Lung (tissue), 12 donors: ENCODE results near the gene SLC45A3. TPM values are rescaled to one million over a fixed set of nuclear protein-coding genes. Genes with fewer than 3 reads are reported as not detected.

Experiments used
- ATAC-seq: fragments of 200-7000 bp; cut with Tn5 transposase; one replicate; pipeline ENCODE4 v1.9.1; 2020; ENCODE audit warnings: moderate number of reproducible peaks; ENCODE audit not compliant: insufficient read depth, low FRiP score
- DNase-seq, 3 donors: peaks; one replicate each; pipeline ENCODE4 v3.0.0-alpha.2; 2013 to 2017
- H3K27ac ChIP-seq, 2 donors: one replicate each; pipeline ENCODE4 v1.5.1; 2013; ENCODE audit warnings: mild to moderate bottlenecking in 2 of 2, moderate library complexity in 2 of 2, control low read depth in 1 of 2, inconsistent platforms in 1 of 2, low read depth in 1 of 2, low read length in 1 of 2
- H3K27me3 ChIP-seq, 3 donors: one replicate each; pipeline ENCODE4 v1.5.1; 2013; ENCODE audit warnings: low read length in 2 of 3; ENCODE audit not compliant: control insufficient read depth in 3 of 3, insufficient read depth in 3 of 3
- H3K36me3 ChIP-seq, 4 donors: one replicate each; pipeline ENCODE4 v1.5.1; 2013; ENCODE audit warnings: low read length in 4 of 4, mild to moderate bottlenecking in 1 of 4, moderate library complexity in 1 of 4; ENCODE audit not compliant: control insufficient read depth in 4 of 4, insufficient read depth in 4 of 4
- H3K4me1 ChIP-seq, 5 donors: one replicate each; pipeline ENCODE4 v1.5.1; 2013; ENCODE audit warnings: low read length in 5 of 5, mild to moderate bottlenecking in 2 of 5, moderate library complexity in 1 of 5; ENCODE audit not compliant: control insufficient read depth in 5 of 5, insufficient read depth in 5 of 5
- H3K4me3 ChIP-seq: one replicate; pipeline ENCODE4 v1.5.1; 2013; ENCODE audit warnings: mild to moderate bottlenecking, control low read depth, moderate library complexity
- H3K9ac ChIP-seq, 2 donors: one replicate each; pipeline ENCODE4 v1.5.1; 2013; ENCODE audit warnings: low read length in 2 of 2, control low read depth in 1 of 2; ENCODE audit not compliant: insufficient read depth in 1 of 2
- H3K9me3 ChIP-seq, 4 donors: one replicate each; pipeline ENCODE4 v1.5.1; 2013; ENCODE audit warnings: low read length in 3 of 4, mild to moderate bottlenecking in 1 of 4, moderate library complexity in 1 of 4; ENCODE audit not compliant: control insufficient read depth in 4 of 4, insufficient read depth in 3 of 4
- WGBS, 2 donors: extraction: QIAGEN DNeasy Blood & Tissue Kit; methylation state at CpG; one replicate each; pipeline ENCODE4 v1.1.7; 2013; 5-methylcytosine and 5-hydroxymethylcytosine counted together
- polyA plus RNA-seq, 2 donors: library from polyadenylated mRNA; stranded (reverse); fragments of 200-250 nt; gene quantifications; one replicate each; pipeline ENCODE4 v1.2.1, GENCODE V29; 2013
- total RNA-seq, 2 donors: library from RNA; depleted of rRNA in 1 of 2; stranded (reverse); fragments of >200 nt in 1 of 2; gene quantifications; one replicate each; pipeline ENCODE4 v1.2.1, GENCODE V29; 2014 to 2021
- TF ChIP-seq, protein P1 (sequence below): IDR thresholded peaks from 2 replicates; pipeline ENCODE4 v1.5.1; 2012; ENCODE audit warnings: mild to moderate bottlenecking; ENCODE audit errors: control extremely low read depth, extremely low read depth
- donor health status: control.
- donor health status: control.
- donor health status: Bipolar disorder and iron deficiency.
- donor health status: healthy.
- donor health status: DM: yes; HTN: yes; CAD: no.

The SLC45A3 gene
- total and polyA plus RNA-seq, 4 donors: 2.1 to 8.6 (median 3.9) TPM

DNA sequence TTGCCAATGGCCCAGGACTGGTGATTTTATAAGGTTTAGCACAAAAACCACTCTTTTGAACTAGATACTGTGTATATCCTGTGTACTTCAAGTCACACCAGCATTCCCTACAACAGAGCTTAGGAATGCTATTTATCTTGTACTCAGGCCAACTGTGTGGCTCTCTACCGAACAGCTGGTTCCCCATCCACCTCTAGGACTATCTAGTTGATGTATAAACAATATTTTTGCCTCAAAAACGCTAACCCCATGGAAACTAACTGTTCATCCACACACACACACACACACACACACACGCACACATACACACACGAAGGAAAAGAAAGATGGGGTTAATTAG is 28.7 kb upstream of the SLC45A3 start:
- H3K4me1 ChIP-seq: peaks cover 0 to 18% (median 13%) of the 10 kb centered on the region in 5 donors
- no peak for DNase-seq
- no peak overlapping the region for H3K27ac ChIP-seq
- WGBS, 2 donors: 54 to 57% methylated on average over 4 of the region's 4 CpGs
- ATAC-seq: no peak
- H3K36me3 ChIP-seq: peaks cover 0 to 4% (median 2%) of the 10 kb centered on the region in 4 donors
- H3K9me3 ChIP-seq: no peaks in the 10 kb centered on the region
- H3K4me3 ChIP-seq: no peak overlapping the region
- H3K27me3 ChIP-seq: no peaks in the 10 kb centered on the region
- TF ChIP-seq, protein P1, sequence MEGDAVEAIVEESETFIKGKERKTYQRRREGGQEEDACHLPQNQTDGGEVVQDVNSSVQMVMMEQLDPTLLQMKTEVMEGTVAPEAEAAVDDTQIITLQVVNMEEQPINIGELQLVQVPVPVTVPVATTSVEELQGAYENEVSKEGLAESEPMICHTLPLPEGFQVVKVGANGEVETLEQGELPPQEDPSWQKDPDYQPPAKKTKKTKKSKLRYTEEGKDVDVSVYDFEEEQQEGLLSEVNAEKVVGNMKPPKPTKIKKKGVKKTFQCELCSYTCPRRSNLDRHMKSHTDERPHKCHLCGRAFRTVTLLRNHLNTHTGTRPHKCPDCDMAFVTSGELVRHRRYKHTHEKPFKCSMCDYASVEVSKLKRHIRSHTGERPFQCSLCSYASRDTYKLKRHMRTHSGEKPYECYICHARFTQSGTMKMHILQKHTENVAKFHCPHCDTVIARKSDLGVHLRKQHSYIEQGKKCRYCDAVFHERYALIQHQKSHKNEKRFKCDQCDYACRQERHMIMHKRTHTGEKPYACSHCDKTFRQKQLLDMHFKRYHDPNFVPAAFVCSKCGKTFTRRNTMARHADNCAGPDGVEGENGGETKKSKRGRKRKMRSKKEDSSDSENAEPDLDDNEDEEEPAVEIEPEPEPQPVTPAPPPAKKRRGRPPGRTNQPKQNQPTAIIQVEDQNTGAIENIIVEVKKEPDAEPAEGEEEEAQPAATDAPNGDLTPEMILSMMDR: no peak
- H3K9ac ChIP-seq: no peak overlapping the region

DNA sequence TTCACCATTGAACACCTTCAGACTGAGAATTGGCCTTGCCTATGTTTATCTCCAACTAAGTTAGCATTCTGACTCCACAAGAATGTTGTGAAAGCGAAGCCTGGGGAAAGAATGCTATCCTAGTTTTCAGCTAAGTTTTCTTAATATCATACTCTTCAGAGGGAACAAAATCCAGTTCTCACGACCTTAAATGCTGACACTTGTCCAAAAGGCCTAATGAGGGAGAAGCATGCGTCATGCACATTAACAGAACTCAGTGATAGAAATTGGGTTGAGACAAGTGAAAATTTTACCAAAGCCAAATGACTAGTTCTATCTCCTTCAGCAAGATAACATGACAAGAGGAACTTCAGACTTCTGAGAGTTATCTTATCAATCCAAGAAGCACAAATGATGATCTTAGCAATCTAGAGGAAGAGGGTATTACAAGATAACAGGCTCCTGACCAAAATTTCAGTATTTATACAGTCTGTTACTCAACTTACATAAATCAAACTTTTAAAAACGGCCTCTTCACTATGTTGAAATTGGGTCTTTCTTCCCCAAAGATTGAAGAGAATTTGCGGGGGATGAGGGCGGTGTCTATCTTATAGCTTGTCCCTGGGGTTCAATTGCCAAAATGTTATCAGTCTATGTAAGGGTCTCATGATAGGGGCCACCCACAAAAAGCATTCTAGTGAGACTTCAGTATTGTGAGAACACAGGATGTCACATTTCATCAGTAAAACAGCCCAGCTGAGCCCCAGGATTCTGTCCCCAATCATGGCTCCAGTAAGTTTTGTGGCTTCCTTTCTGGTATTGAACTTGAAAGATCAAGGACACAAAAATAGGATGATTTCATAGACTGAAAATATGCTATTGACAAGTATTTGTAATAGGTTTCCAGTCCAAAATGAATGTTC is 26.5 kb upstream of the SLC45A3 start:
- TF ChIP-seq, protein P1: no peak
- H3K27me3 ChIP-seq: no peaks in the 10 kb centered on the region
- H3K36me3 ChIP-seq: peaks cover 0 to 4% (median 2%) of the 10 kb centered on the region in 4 donors
- no peak overlapping the region for H3K4me3 ChIP-seq
- peak overlapping the region in 1 of 2 donors; percentile 6 for H3K27ac ChIP-seq
- H3K9ac ChIP-seq: no peak overlapping the region
- peak in 1 of 3 donors; percentile 52 for DNase-seq
- H3K4me1 ChIP-seq: peaks cover 0 to 20% (median 13%) of the 10 kb centered on the region in 5 donors
- WGBS, 2 donors: 43 to 70% methylated on average over 6 of the region's 6 CpGs
- H3K9me3 ChIP-seq: no peaks in the 10 kb centered on the region
- ATAC-seq: no peak

DNA sequence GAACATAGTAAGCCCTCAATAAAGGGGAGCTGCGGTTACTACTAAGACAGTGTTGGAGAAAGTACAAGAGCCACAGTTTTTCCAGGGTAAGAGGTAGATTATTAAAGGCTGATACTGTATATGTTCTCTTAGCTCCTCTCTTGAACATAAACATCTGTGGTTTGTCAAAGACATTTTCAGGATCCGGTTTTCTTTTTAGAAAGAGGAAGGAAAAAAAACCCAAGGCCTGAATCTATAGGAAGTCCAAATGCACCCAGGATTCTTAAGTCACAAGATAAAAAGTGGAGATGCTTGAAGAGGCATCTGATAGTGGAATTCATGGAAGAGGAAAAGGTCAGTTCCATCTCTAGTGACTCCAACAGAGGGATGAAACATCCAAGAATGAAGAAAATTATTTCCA is 24.6 kb upstream of the SLC45A3 start:
- no peaks in the 10 kb centered on the region for H3K9me3 ChIP-seq

More for the DNA sequence above, 24.6 kb upstream of the SLC45A3 start:
- TF ChIP-seq, protein P1: no peak
- Histone ChIP-seq H3K4me1 (peaks cover 3 to 32% (median 13%) of the 10 kb centered on the region in 5 donors), H3K27me3 (no peaks in the 10 kb centered on the region), H3K27ac (no peak overlapping the region), H3K9ac (no peak overlapping the region), H3K4me3 (no peak overlapping the region), H3K36me3 (peaks cover 0 to 4% (median 2%) of the 10 kb centered on the region in 4 donors)
- no peak for DNase-seq
- 33 to 60% methylated on average over 2 of the region's 2 CpGs for WGBS, 2 donors
- no peak for ATAC-seq
